DND-41 (cell line): ENCODE data around the gene CARM1.
A peak's percentile ranks its signal among the peaks of the same experiment; 100 is the strongest.

Experiments used
- ATAC-seq: fragments of 200-7000 bp; cut with Tn5 transposase; 3 replicates; pipeline ENCODE4 v1.9.1; 2021; ENCODE audit warnings: low read depth; ENCODE audit not compliant: insufficient read depth
- DNase-seq: peaks from one replicate; pipeline ENCODE4 v3.0.0-alpha.2; 2020
- H2AFZ ChIP-seq: 2 replicates; pipeline ENCODE4 v1.6.0; 2012; ENCODE audit warnings: low read depth, low read length
- H3K27ac ChIP-seq: 2 replicates; pipeline ENCODE4 v1.5.1; 2012; ENCODE audit warnings: low read length, inconsistent platforms
- H3K27me3 ChIP-seq: fragments of 200-600 bp; sonication (generic); 2 replicates; pipeline ENCODE4 v1.6.0; 2012; ENCODE audit warnings: low read length, mild to moderate bottlenecking, inconsistent platforms; ENCODE audit not compliant: insufficient read depth, poor library complexity
- H3K36me3 ChIP-seq: 2 replicates; pipeline ENCODE4 v1.5.1; 2012; ENCODE audit warnings: low read length, inconsistent platforms; ENCODE audit not compliant: insufficient read depth
- H3K4me1 ChIP-seq: 2 replicates; pipeline ENCODE4 v1.5.1; 2012; ENCODE audit warnings: mild to moderate bottlenecking, low read length; ENCODE audit not compliant: insufficient read depth
- H3K4me2 ChIP-seq: 2 replicates; pipeline ENCODE4 v1.6.0; 2012; ENCODE audit warnings: mild to moderate bottlenecking, moderate library complexity, low read length, inconsistent platforms; ENCODE audit not compliant: insufficient read depth
- H3K4me3 ChIP-seq, 2 experiments: fragments of 200-600 bp in 1 of 2; shearing (Covaris generic) in 1 of 2; 2 replicates each; pipeline ENCODE4 v1.5.1; 2012 to 2016; ENCODE audit warnings: inconsistent platforms in 2 of 2, low read length in 2 of 2, mild to moderate bottlenecking in 2 of 2, low read depth in 1 of 2, moderate library complexity in 1 of 2
- H3K79me2 ChIP-seq: 2 replicates; pipeline ENCODE4 v1.6.0; 2012; ENCODE audit warnings: low read length, inconsistent platforms; ENCODE audit not compliant: insufficient read depth
- H3K9ac ChIP-seq: 2 replicates; pipeline ENCODE4 v1.6.0; 2012; ENCODE audit warnings: low read depth, mild to moderate bottlenecking, inconsistent platforms, low read length, moderate library complexity
- H3K9me3 ChIP-seq: 2 replicates; pipeline ENCODE4 v1.5.1; 2012; ENCODE audit warnings: low read length, moderate library complexity, mild to moderate bottlenecking, inconsistent platforms; ENCODE audit not compliant: insufficient read depth, severe bottlenecking
- H4K20me1 ChIP-seq: 2 replicates; pipeline ENCODE4 v1.6.0; 2012; ENCODE audit warnings: low read length; ENCODE audit not compliant: insufficient read depth
- CTCF ChIP-seq: IDR thresholded peaks from 2 replicates; pipeline ENCODE4 v1.5.1; 2012; ENCODE audit warnings: borderline replicate concordance, low read length, moderate library complexity, mild to moderate bottlenecking; ENCODE audit not compliant: poor library complexity, severe bottlenecking; ENCODE audit errors: extremely low read depth
- EZH2 ChIP-seq: IDR thresholded peaks from 3 replicates; pipeline ENCODE4 v1.6.1; 2012; ENCODE audit warnings: borderline replicate concordance, low read depth, mild to moderate bottlenecking, moderate library complexity, low read length, inconsistent platforms; ENCODE audit not compliant: severe bottlenecking

Gene CARM1

GRCh38 chr19:10928563-10929401, 57.4 kb downstream of the CARM1 start, which contains the start of the genes TIMM29 and YIPF2:
TSS of gene TIMM29 (plus strand) at chr19:10928811. CDS start at chr19:10928823, 12 bp downstream.
TSS of gene YIPF2 (minus strand) at chr19:10928639. CDS start at chr19:10928410, 229 bp downstream.
- TF ChIP-seq EZH2 = no peak
- no peak for TF ChIP-seq CTCF
- H3K36me3 ChIP-seq = peaks cover 47% of the 10 kb centered on the region
- no peaks in the 10 kb centered on the region for H3K27me3 ChIP-seq
- H2AFZ ChIP-seq = peak within 1 kb of the TSS; percentile 81
- peak within 1 kb of the TSS; percentile 90 for H3K4me2 ChIP-seq
- ATAC-seq = peak; percentile 92
- H3K4me1 ChIP-seq = peaks cover 30% of the 10 kb centered on the region
- peaks cover 53% of the 10 kb centered on the region for H3K79me2 ChIP-seq
- peak within 1 kb of the TSS; percentile 44 to 94; a peak in 3 of 4 replicates for H3K4me3 ChIP-seq
- no peaks in the 10 kb centered on the region for H3K9me3 ChIP-seq
- DNase-seq = peak; percentile 98
- H4K20me1 ChIP-seq = peaks cover 18% of the 10 kb centered on the region
- peak within 1 kb of the TSS; percentile 90 for H3K9ac ChIP-seq
- H3K27ac ChIP-seq = peak within 1 kb of the TSS; percentile 74

- Histone ChIP-seq H4K20me1 (peaks cover 17% of the 10 kb centered on the region), H3K9ac (peak overlapping the region; percentile 90), H3K79me2 (peaks cover 53% of the 10 kb centered on the region), H3K4me2 (peak overlapping the region; percentile 90), H3K36me3 (peaks cover 41% of the 10 kb centered on the region), H3K4me3 (peak overlapping the region; percentile 44 to 94; a peak in 3 of 4 replicates), H2AFZ (peak overlapping the region; percentile 66; the same call in 1 of the 2 replicates), H3K27ac (peak overlapping the region; percentile 74), H3K9me3 (no peaks in the 10 kb centered on the region), H3K27me3 (no peaks in the 10 kb centered on the region), H3K4me1 (peaks cover 30% of the 10 kb centered on the region)
- ATAC-seq (no peak), DNase-seq (no peak)
- no peak for TF ChIP-seq EZH2
- TF ChIP-seq CTCF = no peak
Observed at GRCh38 chr19:10929402-10929794, 58.0 kb downstream of the CARM1 start.

- H3K27me3 ChIP-seq = no peaks in the 10 kb centered on the region
- H3K27ac ChIP-seq = no peak overlapping the region
- no peak for ATAC-seq
- peaks cover 18% of the 10 kb centered on the region for H3K36me3 ChIP-seq
- no peaks in the 10 kb centered on the region for H3K9me3 ChIP-seq
- no peak overlapping the region for H3K4me2 ChIP-seq
- peaks cover 4% of the 10 kb centered on the region for H3K4me1 ChIP-seq
- no peak for DNase-seq
- peaks cover 5% of the 10 kb centered on the region; the same call in 1 of the 2 replicates for H4K20me1 ChIP-seq
- H3K79me2 ChIP-seq = peaks cover 20% of the 10 kb centered on the region
- H3K4me3 ChIP-seq = no peak overlapping the region
- TF ChIP-seq CTCF = no peak
- no peak for TF ChIP-seq EZH2
- H3K9ac ChIP-seq = no peak overlapping the region
- H2AFZ ChIP-seq = no peak overlapping the region
Observed at GRCh38 chr19:10935371-10936059, 64.2 kb downstream of the CARM1 start.
